Kidney (tissue), 14 donors: ENCODE measurements around the gene ZNF783. TPM values are rescaled to one million over a fixed set of nuclear protein-coding genes. Genes with fewer than 3 reads are reported as not detected.
"Not testable (repeated sequence)": the region's sequence is repeated elsewhere in the genome, so short reads cannot be mapped to it uniquely, and the experiment has no call there.

ENCODE experiments used
- DNase-seq, 5 donors: peaks; one replicate each; pipeline ENCODE4 v3.0.0-alpha.2; 2013 to 2020
- FAIRE-seq: peaks from 2 replicates; lab custom pipeline; 2012; peaks lifted over from hg19 to GRCh38; lab: Jason Lieb, UNC
- H3K27ac ChIP-seq, 2 donors: one replicate each; pipeline ENCODE4 v1.7.0; 2013; ENCODE audit warnings: low read depth in 2 of 2, low read length in 2 of 2, inconsistent platforms in 1 of 2
- H3K27me3 ChIP-seq: one replicate; pipeline ENCODE4 v1.7.1; 2013; ENCODE audit warnings: low read length, inconsistent platforms; ENCODE audit not compliant: control insufficient read depth, insufficient read depth
- H3K36me3 ChIP-seq, 3 donors: one replicate each; pipeline versions ENCODE4 v1.7.0 to v1.7.1; 2013; ENCODE audit warnings: low read length in 3 of 3, control low read depth in 1 of 3, inconsistent platforms in 1 of 3; ENCODE audit not compliant: insufficient read depth in 3 of 3, control insufficient read depth in 2 of 3
- H3K4me1 ChIP-seq, 3 donors: one replicate each; pipeline versions ENCODE4 v1.7.0 to v1.7.1; 2013; ENCODE audit warnings: low read length in 3 of 3, inconsistent platforms in 1 of 3, low read depth in 1 of 3; ENCODE audit not compliant: control insufficient read depth in 2 of 3, insufficient read depth in 2 of 3
- H3K4me3 ChIP-seq, 3 donors: one replicate each; pipeline versions ENCODE4 v1.7.0 to v1.8.1; 2013; ENCODE audit warnings: low read length in 3 of 3, control low read depth in 1 of 3, inconsistent platforms in 1 of 3
- H3K9ac ChIP-seq, 3 donors: one replicate each; pipeline versions ENCODE4 v1.7.0 to v1.7.1; 2013; ENCODE audit warnings: low read length in 3 of 3, control low read depth in 1 of 3, inconsistent platforms in 1 of 3
- H3K9me3 ChIP-seq, 3 donors: one replicate each; pipeline versions ENCODE4 v1.7.0 to v1.7.1; 2013; ENCODE audit warnings: low read length in 3 of 3, control low read depth in 1 of 3, inconsistent platforms in 1 of 3; ENCODE audit not compliant: control insufficient read depth in 2 of 3, insufficient read depth in 1 of 3
- CTCF ChIP-seq: IDR thresholded peaks from 3 replicates; pipeline ENCODE4 v1.5.1; 2012; ENCODE audit warnings: mild to moderate bottlenecking, moderate library complexity, borderline replicate concordance; ENCODE audit not compliant: insufficient read depth; ENCODE audit errors: extremely low read depth
- intact Hi-C: fragments of 100-400 bp; cut with DNase I; formaldehyde crosslinking; loops from one replicate; pipeline ENCODE4 v1.11.1; 2022
- polyA plus RNA-seq: library from polyadenylated mRNA; stranded (reverse); fragments of 350-450 nt; fragmentation: Illumina TruSeq; extraction: RNeasy Lipid Tissue Mini Kit (QIAGEN cat#74804); gene quantifications from one replicate; pipeline ENCODE4 v1.2.3, GENCODE V29; 2014; ENCODE audit warnings: low read depth, low replicate concordance; ENCODE audit not compliant: insufficient read depth
- total RNA-seq: library from RNA; stranded (reverse); fragmentation: NEBNext Ultra II Directional; extraction: Animal tissue kit (Norgen Biotek cat#: 25700); gene quantifications from one replicate; pipeline ENCODE4 v1.2.1, GENCODE V29; 2021
- donor health status: control.
- donor health status: control.
- donor health status: control.
- donor health status: control.
- donor health status: control.
- donor health status: DM: yes; HTN: yes; CAD: no.
- donor health status: Normal renal cell carcinoma (clear cell type).

Gene ZNF783
- total and polyA plus RNA-seq, 2 donors from 2014 or later = 3.6 to 21.8 TPM

DNA sequence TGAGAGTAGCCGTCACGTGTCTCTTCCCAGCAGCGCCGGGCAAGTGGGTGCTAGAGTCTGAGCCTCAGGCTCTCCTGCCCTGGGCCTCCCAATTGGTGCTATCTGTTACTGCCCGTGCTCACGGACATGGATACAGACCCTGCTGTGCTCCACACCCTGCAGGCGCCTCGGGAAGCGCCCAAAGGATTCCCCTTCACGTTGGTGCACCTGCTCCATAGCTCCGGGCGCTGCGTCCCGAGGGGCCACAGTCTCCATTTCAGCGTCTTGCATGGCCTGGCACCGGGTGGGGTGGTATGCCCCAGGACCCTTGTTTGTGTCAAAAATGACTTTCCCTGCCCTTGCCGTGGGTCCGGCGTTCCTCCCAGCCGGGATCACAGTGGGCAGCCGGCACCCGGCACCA lies 36.3 kb upstream of the ZNF783 start:
- Histone ChIP-seq H3K9me3 (no peaks in the 10 kb centered on the region), H3K4me3 (no peak overlapping the region), H3K27me3 (no peaks in the 10 kb centered on the region), H3K9ac (no peak overlapping the region), H3K27ac (no peak overlapping the region), H3K36me3 (peaks cover 0 to 5% (median 0%) of the 10 kb centered on the region in 3 donors), H3K4me1 (no peaks in the 10 kb centered on the region)
- FAIRE-seq (no peak), DNase-seq (no peak)
- intact Hi-C loops = no loop called here
- no peak for TF ChIP-seq CTCF

DNA sequence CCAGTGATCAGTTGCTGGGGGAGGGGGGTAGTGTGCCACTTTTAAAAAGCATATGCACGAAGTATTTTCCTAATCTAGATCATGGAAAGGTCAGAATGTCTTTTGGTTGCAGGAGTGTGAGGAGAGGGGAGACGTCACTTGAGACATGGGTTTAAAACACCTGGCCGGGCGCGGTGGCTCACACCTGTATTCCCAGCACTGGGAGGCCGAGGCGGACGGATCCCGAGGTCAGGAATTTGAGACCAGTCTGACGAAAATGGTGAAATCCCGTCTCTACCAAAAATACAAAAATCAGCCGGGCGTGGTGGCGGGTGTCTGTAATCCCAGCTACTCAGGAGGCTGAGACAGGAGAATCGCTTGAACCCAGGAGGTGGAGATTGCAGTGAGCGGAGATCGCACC lies 35.6 kb upstream of the ZNF783 start:
- H3K36me3 ChIP-seq, H3K4me3 ChIP-seq, H3K4me1 ChIP-seq, H3K27me3 ChIP-seq, H3K9me3 ChIP-seq, intact Hi-C loops, H3K9ac ChIP-seq, DNase-seq, FAIRE-seq, H3K27ac ChIP-seq: not testable (repeated sequence)

- Histone ChIP-seq H3K9ac (no peak overlapping the region), H3K36me3 (peaks cover 0 to 2% (median 0%) of the 10 kb centered on the region in 3 donors), H3K27ac (no peak overlapping the region), H3K9me3 (no peaks in the 10 kb centered on the region), H3K27me3 (no peaks in the 10 kb centered on the region), H3K4me1 (no peaks in the 10 kb centered on the region), H3K4me3 (no peak overlapping the region)
- FAIRE-seq (no peak), DNase-seq (no peak)
- TF ChIP-seq CTCF = no peak
- intact Hi-C loops = no loop called here
These were observed 35.0 kb upstream of the ZNF783 start for GRCh38 chr7:149226840-149227494.

DNA sequence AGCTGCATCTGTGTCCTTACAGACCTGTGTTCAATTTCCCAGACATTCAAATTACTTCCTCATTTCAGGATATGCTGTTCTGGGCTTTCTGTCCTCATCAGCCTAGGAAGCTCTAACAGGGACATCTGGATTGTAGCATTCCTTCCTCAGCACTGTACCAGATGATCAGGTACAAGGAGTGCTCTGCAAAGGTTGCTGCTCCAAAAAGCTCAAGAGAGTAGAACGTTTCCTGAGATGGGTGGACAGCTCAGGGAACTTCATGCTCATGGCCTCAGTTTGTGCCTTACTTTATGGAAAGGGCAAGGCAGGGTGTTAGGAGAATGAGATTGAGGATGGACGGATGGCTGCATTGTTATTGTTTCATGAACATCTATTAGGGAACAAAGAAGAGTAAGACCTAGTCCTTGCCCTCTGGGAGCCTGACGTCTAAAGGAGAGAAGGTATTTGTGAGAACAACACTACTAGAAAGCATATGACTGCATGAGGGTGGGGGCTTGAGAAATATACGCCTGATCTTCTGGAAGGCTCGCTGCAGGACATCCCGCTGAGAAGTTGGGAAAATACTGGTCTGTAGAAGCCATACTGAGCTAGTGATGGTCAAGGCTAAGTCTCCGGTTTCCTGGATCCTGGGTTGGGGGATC lies 33.0 kb upstream of the ZNF783 start:
- intact Hi-C loops = no loop called here
- no peak overlapping the region for H3K4me3 ChIP-seq
- no peak for TF ChIP-seq CTCF
- no peak overlapping the region for H3K27ac ChIP-seq
- H3K9me3 ChIP-seq = no peaks in the 10 kb centered on the region
- FAIRE-seq (no peak), DNase-seq (no peak)
- H3K4me1 ChIP-seq = no peaks in the 10 kb centered on the region
- no peak overlapping the region for H3K9ac ChIP-seq
- H3K27me3 ChIP-seq = no peaks in the 10 kb centered on the region
- H3K36me3 ChIP-seq = peaks cover 0 to 2% (median 0%) of the 10 kb centered on the region in 3 donors
